HG02973 (cell line): ENCODE measurements around the gene CEACAM7.
"Not testable (repeated sequence)": the region's sequence is repeated elsewhere in the genome, so short reads cannot be mapped to it uniquely, and the experiment has no call there.

Source experiments
- ATAC-seq: cut with Tn5 transposase; IDR thresholded peaks from one replicate; pipeline ENCODE4 v1.9.1; 2021; ENCODE audit warnings: moderate library complexity; ENCODE audit not compliant: unreplicated experiment

Gene CEACAM7

DNA sequence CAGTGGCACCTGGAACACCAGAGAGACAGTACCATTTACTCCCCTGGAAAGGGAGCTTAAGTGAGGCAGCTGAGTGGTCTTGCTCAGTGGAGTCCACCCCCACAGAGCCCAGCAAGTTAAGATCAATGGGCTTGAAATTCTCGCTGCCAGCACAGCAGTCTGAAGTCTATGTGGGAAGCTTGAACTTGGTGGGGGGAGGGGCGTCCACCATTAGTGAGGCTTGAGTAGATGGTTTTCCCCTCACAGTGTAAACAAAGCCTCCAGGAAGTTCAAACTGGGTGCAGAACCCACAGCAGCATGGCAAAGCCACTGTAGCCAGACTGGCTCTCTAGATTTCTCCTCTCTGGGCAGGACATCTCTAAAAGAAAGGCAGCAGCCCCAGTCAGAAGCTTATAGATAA lies 30.9 kb downstream of the CEACAM7 start:
- ATAC-seq: no peak

DNA sequence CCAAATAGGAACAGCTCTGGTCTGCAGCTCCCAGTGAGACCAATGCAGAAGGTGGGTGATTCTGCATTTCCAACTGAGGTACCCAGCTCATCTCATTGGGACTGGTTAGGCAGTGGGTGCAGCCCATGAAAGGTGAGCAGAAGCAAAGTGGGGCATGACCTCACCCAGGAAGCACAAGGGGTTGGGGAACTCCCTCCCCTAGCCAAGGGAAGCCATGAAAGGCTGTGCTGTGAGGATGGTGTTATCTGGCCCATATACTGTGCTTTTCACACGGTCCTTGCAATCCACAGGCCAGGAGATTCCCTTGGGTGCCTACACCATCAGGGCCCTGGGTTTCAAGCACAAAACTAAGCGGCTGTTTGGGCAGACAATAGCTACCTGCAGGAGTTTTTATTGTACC lies 31.3 kb downstream of the CEACAM7 start:
- not testable (repeated sequence) for ATAC-seq

- no peak for ATAC-seq
These were observed 35.8 kb downstream of the CEACAM7 start for GRCh38 chr19:41652250-41652649.

- ATAC-seq: no peak
These were observed 38.2 kb downstream of the CEACAM7 start for GRCh38 chr19:41649827-41650226.

GRCh38 chr19:41646589-41647204 lies 41.4 kb downstream of the CEACAM7 start:
- ATAC-seq: no peak

GRCh38 chr19:41641879-41642485 lies 46.1 kb downstream of the CEACAM7 start:
- no peak for ATAC-seq

DNA sequence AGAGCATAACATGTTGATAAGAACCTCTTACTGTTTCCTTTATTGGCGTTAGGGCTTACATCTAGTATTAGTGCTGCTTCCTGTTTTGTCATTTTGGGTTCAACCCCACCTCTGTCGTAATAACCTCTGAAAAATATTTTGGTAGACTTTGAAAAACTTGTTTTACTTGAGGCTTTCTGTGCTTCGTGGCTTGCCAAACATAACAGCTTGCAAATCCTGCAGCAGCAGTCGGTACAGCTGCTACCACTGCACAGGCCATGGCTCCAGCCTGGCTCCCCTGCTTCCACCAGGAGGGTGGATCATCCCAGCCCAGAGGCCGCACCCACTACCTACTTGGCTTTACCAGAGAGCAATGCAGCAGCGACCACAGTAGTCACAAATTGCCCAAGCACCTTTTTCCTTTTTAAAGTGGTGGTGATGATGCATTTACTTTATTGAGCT lies 49.4 kb downstream of the CEACAM7 start:
- no peak for ATAC-seq

DNA sequence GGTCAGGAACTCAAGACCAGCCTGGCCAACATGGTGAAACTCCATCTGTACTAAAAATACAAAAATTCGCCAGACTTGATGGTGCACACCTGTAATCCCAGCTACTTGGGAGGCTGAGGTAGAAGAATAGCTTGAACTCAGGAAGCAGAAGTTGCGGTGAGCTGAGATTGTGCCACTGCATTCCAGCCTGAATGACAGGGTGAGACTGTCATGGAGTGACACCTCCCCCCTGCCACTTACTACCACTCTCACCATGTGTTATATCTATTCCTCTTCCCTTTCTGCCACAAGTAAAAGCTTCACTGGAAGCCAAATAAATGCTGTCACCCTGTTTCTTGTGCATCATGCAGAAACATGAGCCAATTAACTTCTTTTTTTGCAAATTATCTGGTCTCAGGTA lies 50.6 kb downstream of the CEACAM7 start:
- no peak for ATAC-seq

GRCh38 chr19:41627966-41628675 lies 59.9 kb downstream of the CEACAM7 start:
- no peak for ATAC-seq

- ATAC-seq: no peak
These were observed 61.2 kb downstream of the CEACAM7 start, which contains the start of gene CEACAM4 for GRCh38 chr19:41626877-41627276. TSS of gene CEACAM4 (minus strand) at chr19:41627074. CDS start at chr19:41626963, 111 bp downstream.

DNA sequence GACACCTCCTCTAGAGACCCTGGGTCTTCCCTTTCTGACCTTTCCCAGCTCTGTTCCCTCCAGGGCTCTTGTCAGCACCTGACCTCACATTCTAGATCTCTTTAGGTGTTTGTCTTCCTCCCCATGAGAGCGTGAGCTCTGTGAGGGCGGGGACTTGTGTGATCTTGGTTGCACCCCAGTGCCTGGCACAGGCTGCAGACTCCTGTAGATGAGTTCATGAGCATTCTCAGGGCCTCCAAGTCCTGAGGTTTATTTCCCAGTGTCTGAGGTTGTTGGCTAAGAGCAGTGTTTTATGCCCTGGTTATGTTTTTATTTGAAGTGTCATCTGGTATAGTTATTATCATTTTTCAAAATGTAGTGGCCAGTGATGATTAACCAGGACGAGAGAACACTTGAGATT lies 61.8 kb downstream of the CEACAM7 start:
- ATAC-seq: no peak

GRCh38 chr19:41624937-41625336 lies 63.1 kb downstream of the CEACAM7 start:
- ATAC-seq: no peak

DNA sequence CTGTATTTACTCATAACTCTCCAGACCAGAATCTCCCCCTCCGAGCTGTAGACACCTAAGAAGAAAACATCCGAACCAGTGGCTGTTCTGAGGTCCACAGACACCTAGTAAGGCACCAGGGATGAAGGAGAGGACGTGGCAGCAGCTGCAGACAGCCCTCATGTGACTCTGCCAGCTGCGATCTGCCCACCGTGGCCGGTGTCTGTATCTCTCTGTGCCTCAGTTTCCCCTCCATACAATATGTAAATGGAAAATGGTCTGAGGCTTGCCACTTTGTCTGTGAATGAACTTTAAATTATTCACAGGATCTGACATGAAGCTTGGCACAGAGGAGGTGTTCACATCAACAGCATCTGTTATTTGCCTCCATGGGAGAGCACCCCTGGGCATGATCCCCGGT lies 63.6 kb downstream of the CEACAM7 start:
- ATAC-seq: no peak

DNA sequence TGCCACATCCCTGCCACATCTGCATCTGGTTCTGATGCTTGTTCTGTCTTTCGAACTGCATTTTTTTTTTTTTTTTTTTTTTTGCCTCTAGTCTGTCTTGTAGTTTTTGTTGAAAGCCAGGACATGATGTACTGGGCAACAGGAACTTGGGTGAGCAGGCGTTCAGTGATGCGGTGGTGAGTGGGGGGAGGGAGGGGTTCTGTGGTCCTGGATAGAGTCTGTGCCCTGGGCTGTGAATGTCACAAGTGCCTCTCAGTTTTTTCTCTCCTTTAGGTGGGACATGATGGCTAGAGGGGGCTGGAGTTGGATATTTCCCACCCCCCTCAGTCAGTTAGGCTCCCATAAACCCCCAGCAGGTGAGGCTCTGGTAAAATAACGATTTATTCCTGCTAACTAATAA lies 64.7 kb downstream of the CEACAM7 start:
- no peak for ATAC-seq
